GM12878 (cell line): ENCODE results near the gene JPH4. TPM values are rescaled to one million over a fixed set of nuclear protein-coding genes. Genes with fewer than 3 reads are reported as not detected.

Experiments
- ATAC-seq: fragments of 200-7000 bp; cut with Tn5 transposase; 3 replicates; pipeline ENCODE4 v1.9.1; 2020; ENCODE audit warnings: mild to moderate bottlenecking, moderate library complexity
- BruUV-seq: library from RNA; stranded (reverse); fragments of 400-500 nt; replicated peaks from 2 replicates; lab custom pipeline; 2021; lab: Mats Ljungman, UMichigan
- CTCF ChIA-PET: fragments of 300-600 bp; sonication (Branson Sonifier 250); formaldehyde crosslinking; extraction: SDS; loops from one replicate; lab custom pipeline; 2021; ENCODE audit warnings: inconsistent platforms; lab: Yijun Ruan, JAX
- POLR2A ChIA-PET: fragments of 350-600 bp; formaldehyde crosslinking; extraction: SDS; loops from one replicate; lab custom pipeline; 2021; ENCODE audit warnings: inconsistent platforms; lab: Charles Lee
- RAD21 ChIA-PET: fragments of 300-600 bp; sonication (Branson Sonifier 250); formaldehyde crosslinking; loops from one replicate; lab custom pipeline; 2023; ENCODE audit warnings: antibody characterized with exemption; ENCODE audit not compliant: unreplicated experiment; lab: Charles Lee
- SMC1A ChIA-PET: fragments of 300-600 bp; sonication (Branson Sonifier 250); formaldehyde crosslinking; loops from one replicate; lab custom pipeline; 2023; ENCODE audit not compliant: unreplicated experiment, uncharacterized antibody; lab: Charles Lee
- DNase-seq: peaks from one replicate; pipeline ENCODE4 v3.0.0-alpha.2; 2011; ENCODE audit warnings: low read depth, low spot score
- FAIRE-seq: peaks from 3 replicates; lab custom pipeline; 2011; peaks lifted over from hg19 to GRCh38; lab: Jason Lieb, UNC
- H2AFZ ChIP-seq: 2 replicates; pipeline ENCODE4 v1.6.0; 2011; ENCODE audit warnings: low read depth, low read length, control low read depth; ENCODE audit not compliant: control insufficient read depth
- H3K27ac ChIP-seq: 2 replicates; pipeline ENCODE4 v1.5.1; 2011; ENCODE audit warnings: control low read depth; ENCODE audit not compliant: control insufficient read depth, insufficient read depth
- H3K27me3 ChIP-seq, 2 experiments: replicated peaks in 1 of 2; 2 replicates each; pipeline versions ENCODE4 v1.6.0 to v1.6.1; 2011; ENCODE audit warnings: low read length in 1 of 2; ENCODE audit not compliant: control insufficient read depth in 2 of 2, insufficient read depth in 2 of 2
- H3K36me3 ChIP-seq, 2 experiments: 2 replicates each; pipeline ENCODE4 v1.5.1; 2011; ENCODE audit warnings: low read length in 1 of 2; ENCODE audit not compliant: control insufficient read depth in 2 of 2, insufficient read depth in 2 of 2
- H3K4me1 ChIP-seq: 2 replicates; pipeline ENCODE4 v1.6.1; 2011; ENCODE audit warnings: mild to moderate bottlenecking, low read length, moderate library complexity, mixed read lengths; ENCODE audit not compliant: control insufficient read depth, insufficient read depth
- H3K4me2 ChIP-seq: 2 replicates; pipeline ENCODE4 v1.6.0; 2011; ENCODE audit warnings: control low read depth; ENCODE audit not compliant: control insufficient read depth, insufficient read depth
- H3K4me3 ChIP-seq: fragments of 200-600 bp; sonication (generic); 2 replicates; pipeline ENCODE4 v1.5.1; 2016
- H3K79me2 ChIP-seq: 2 replicates; pipeline ENCODE4 v1.6.0; 2011; ENCODE audit warnings: low read length; ENCODE audit not compliant: control insufficient read depth, insufficient read depth
- H3K9ac ChIP-seq: 2 replicates; pipeline ENCODE4 v1.8.0; 2011; ENCODE audit warnings: low read length, control low read depth, mixed read lengths; ENCODE audit not compliant: control insufficient read depth, insufficient read depth
- H3K9me3 ChIP-seq: replicated peaks from 3 replicates; pipeline ENCODE4 v1.5.1; 2011; ENCODE audit warnings: mild to moderate bottlenecking, low read length; ENCODE audit not compliant: control insufficient read depth, insufficient read depth
- H4K20me1 ChIP-seq: 2 replicates; pipeline ENCODE4 v1.6.0; 2011; ENCODE audit not compliant: control insufficient read depth, insufficient read depth
- ASH2L ChIP-seq: fragments of 300-600, 200-600 bp; sonication (generic); IDR thresholded peaks from 2 replicates; pipeline ENCODE4 v1.6.1; 2017; ENCODE audit warnings: low read depth, mild to moderate bottlenecking, borderline replicate concordance
- CHD2 ChIP-seq: IDR thresholded peaks from 2 replicates; pipeline ENCODE4 v1.6.1; 2011; ENCODE audit warnings: low read depth, low read length, improper control_type of control experiment, borderline replicate concordance
- ELK1 ChIP-seq: IDR thresholded peaks from 2 replicates; pipeline ENCODE4 v1.6.1; 2012; ENCODE audit warnings: low read depth, low read length, improper control_type of control experiment
- GABPA ChIP-seq: IDR thresholded peaks from 2 replicates; pipeline ENCODE4 v1.6.1; 2014; ENCODE audit warnings: antibody characterized with exemption, low read depth, mild to moderate bottlenecking, inconsistent platforms
- IKZF1 ChIP-seq: fragments of 450-650 bp; conservative IDR thresholded peaks from 2 replicates; pipeline ENCODE4 v1.6.1; 2017; ENCODE audit warnings: antibody characterized with exemption, mild to moderate bottlenecking
- JUNB ChIP-seq: IDR thresholded peaks from 2 replicates; pipeline ENCODE4 v1.6.1; 2016; ENCODE audit warnings: antibody characterized with exemption, mild to moderate bottlenecking
- MAX ChIP-seq: IDR thresholded peaks from 2 replicates; pipeline ENCODE4 v1.6.1; 2012; ENCODE audit warnings: low read depth, low read length, improper control_type of control experiment
- MXI1 ChIP-seq: fragments of 150-350 bp; IDR thresholded peaks from 2 replicates; pipeline ENCODE4 v1.6.1; 2011; ENCODE audit warnings: low read depth, mild to moderate bottlenecking, inconsistent platforms, low read length, improper control_type of control experiment
- MYB ChIP-seq: fragments of 150-350 bp; IDR thresholded peaks from 2 replicates; pipeline ENCODE4 v1.6.1; 2014; ENCODE audit warnings: mild to moderate bottlenecking, low read depth, low read length, borderline replicate concordance
- NBN ChIP-seq: fragments of 450-650 bp; IDR thresholded peaks from 2 replicates; pipeline ENCODE4 v1.6.1; 2016
- NRF1 ChIP-seq: conservative IDR thresholded peaks from 2 replicates; pipeline ENCODE4 v1.6.1; 2011; ENCODE audit warnings: mild to moderate bottlenecking, low read depth, low read length, improper control_type of control experiment
- PML ChIP-seq: IDR thresholded peaks from 2 replicates; pipeline ENCODE4 v1.6.1; 2012; ENCODE audit warnings: low read length, inconsistent platforms
- POLR2A ChIP-seq: IDR thresholded peaks from 2 replicates; pipeline ENCODE4 v1.6.1; 2011; ENCODE audit warnings: low read depth, mild to moderate bottlenecking, low read length
- POLR2AphosphoS2 ChIP-seq: IDR thresholded peaks from 2 replicates; pipeline ENCODE4 v1.6.1; 2011; ENCODE audit warnings: low read depth, mild to moderate bottlenecking, low read length, improper control_type of control experiment, moderate library complexity
- RELA ChIP-seq: fragments of 450-650 bp; IDR thresholded peaks from 2 replicates; pipeline ENCODE4 v1.8.0; 2014; ENCODE audit warnings: borderline replicate concordance; ENCODE audit not compliant: partially characterized antibody
- RELB ChIP-seq: fragments of 450-650 bp; IDR thresholded peaks from 2 replicates; pipeline ENCODE4 v1.6.1; 2017; ENCODE audit warnings: low read depth, mild to moderate bottlenecking, moderate library complexity
- SIX5 ChIP-seq: IDR thresholded peaks from 2 replicates; pipeline ENCODE4 v1.6.1; 2011; ENCODE audit warnings: mild to moderate bottlenecking, low read depth, low read length, moderate library complexity; ENCODE audit not compliant: severe bottlenecking
- SKIL ChIP-seq: fragments of 450-650 bp; IDR thresholded peaks from 2 replicates; pipeline ENCODE4 v1.6.1; 2017; ENCODE audit warnings: mild to moderate bottlenecking, low read depth, inconsistent platforms; ENCODE audit not compliant: poor library complexity, severe bottlenecking
- TCF3 ChIP-seq: IDR thresholded peaks from 2 replicates; pipeline ENCODE4 v1.6.1; 2012; ENCODE audit warnings: low read depth, mild to moderate bottlenecking, low read length, borderline replicate concordance; ENCODE audit not compliant: insufficient read depth
- WGBS: methylation state at CpG from one replicate; pipeline ENCODE4 v1.1.6; 2016; ENCODE audit warnings: low lambda C conversion rate; ENCODE audit not compliant: insufficient replicate concordance, insufficient coverage; ENCODE audit errors: missing lambda C conversion rate; 5-methylcytosine and 5-hydroxymethylcytosine counted together
- in situ Hi-C: fragments of 300-500 bp; cut with MboI; formaldehyde crosslinking; loops from 9 replicates; pipeline ENCODE4 v1.14.3; 2018; ENCODE audit warnings: mixed read lengths
- intact Hi-C: fragments of 100-400 bp; cut with micrococcal nuclease; formaldehyde crosslinking; loops from one replicate; pipeline ENCODE4 v1.14.2; 2022; ENCODE audit not compliant: unreplicated experiment
- polyA plus RNA-seq, 11 experiments: library from polyadenylated mRNA; depleted of rRNA in 4 of 11; unstranded in 6 of 11; stranded (reverse) in 5 of 11; fragments of >200 nt; fragmentation: Nextera tagmentation in 4 of 11; fragmentation: Illumina TruSeq in 1 of 11; extraction: Ambion mirVana in 4 of 11; extraction: Trizol in 1 of 11; gene quantifications; 1 replicate in 1 of 11; 2 replicates in 10 of 11; pipeline versions ENCODE4 v1.2.1 to v1.2.3, GENCODE V29; 2011 to 2016; ENCODE audit warnings: inconsistent platforms in 2 of 11, missing spikeins in 2 of 11, low read depth in 1 of 11
- total RNA-seq, 4 experiments: library from RNA; depleted of rRNA in 3 of 4; stranded (reverse); fragments of >200 nt in 3 of 4; fragmentation: Illumina TruSeq in 1 of 4; extraction: Trizol in 1 of 4; gene quantifications; 2 replicates each; pipeline versions ENCODE4 v1.2.1 to v1.2.3, GENCODE V29; 2013 to 2021

Gene JPH4
- total and polyA plus RNA-seq, 10 of the 15 experiments (the other 5 are each of a cell fraction or from before 2014, with no cell fraction given), result 0.48 to 10.3 (median 3.8) TPM

- peak within 1 kb of the TSS; percentile 70 for H3K4me2 ChIP-seq
- H3K79me2 ChIP-seq, result peaks cover 4% of the 10 kb centered on the region
- in situ Hi-C loops (no loop called here), intact Hi-C loops (no loop called here)
- 1% methylated on average over 43 of the region's 49 CpGs for WGBS
- H3K9ac ChIP-seq, result peak within 1 kb of the TSS; percentile 48
- DNase-seq (no peak), ATAC-seq (peak; percentile 77), FAIRE-seq (no peak)
- TSS peak; percentile 65 for BruUV-seq
- no peaks in the 10 kb centered on the region for H3K9me3 ChIP-seq
- ChIA-PET RAD21 (no interaction called here), POLR2A (interaction anchor here (0.6 to 1.1 kb wide), 4 partner anchors 15 to 231 kb away, joined by 3 to 4 read pairs (median 3); partner anchors contain the start of gene PABPN1), CTCF (interaction anchor here (0.7 to 1.9 kb wide), 11 partner anchors 10 to 636 kb away, joined by 3 to 14 read pairs (median 3); partner anchors contain the start of gene PABPN1), SMC1A (interaction anchor here (1.2 to 1.4 kb wide), 3 partner anchors 16 to 74 kb away, joined by 3 to 5 read pairs (median 3); partner anchors contain the start of gene AP1G2)
- no peaks in the 10 kb centered on the region for H3K4me1 ChIP-seq
- no peaks in the 10 kb centered on the region for H3K27me3 ChIP-seq
- H2AFZ ChIP-seq, result peak within 1 kb of the TSS; percentile 71
- no peaks in the 10 kb centered on the region for H3K36me3 ChIP-seq
- no peaks in the 10 kb centered on the region for H4K20me1 ChIP-seq
- peak within 1 kb of the TSS; percentile 91 for H3K4me3 ChIP-seq
- peak within 1 kb of the TSS; percentile 43 for H3K27ac ChIP-seq
- TF ChIP-seq JUNB (no peak), MYB (no peak), IKZF1 (peak; percentile 88), GABPA (no peak), POLR2A (peak; percentile 56), ELK1 (no peak), NRF1 (0 out of 2 replicates have a peak, but pooled peaks have one; percentile 12), ASH2L (no peak), RELA (peak; percentile 61), CHD2 (peak; percentile 78), SIX5 (peak; percentile 73), PML (no peak), POLR2AphosphoS2 (no peak), MXI1 (peak; percentile 36; the same call in 1 of the 2 replicates), SKIL (peak; percentile 29), MAX (no peak), TCF3 (0 out of 2 replicates have a peak, but pooled peaks have one; percentile 66), NBN (peak; percentile 15; the same call in 1 of the 2 replicates), RELB (peak; percentile 89)
Measured at GRCh38 chr14:23551266-23552028, 27.1 kb downstream of the JPH4 start, which contains the start of gene ZFHX2. Gene ZFHX2 (minus strand): TSS chr14:23551765. CDS start chr14:23535325, 16,440 bp downstream.
